ENCODE results near the gene STKLD1. TPM values are rescaled to one million over a fixed set of nuclear protein-coding genes. Genes with fewer than 3 reads are reported as not detected.
A peak's percentile ranks its signal among the peaks of the same experiment; 100 is the strongest.
"Not testable (repeated sequence)": the region's sequence is repeated elsewhere in the genome, so short reads cannot be mapped to it uniquely, and the experiment has no call there.

STKLD1 gene
- total and polyA plus RNA-seq, 4 donors = 1.2 to 7.5 (median 3.0) TPM

DNA sequence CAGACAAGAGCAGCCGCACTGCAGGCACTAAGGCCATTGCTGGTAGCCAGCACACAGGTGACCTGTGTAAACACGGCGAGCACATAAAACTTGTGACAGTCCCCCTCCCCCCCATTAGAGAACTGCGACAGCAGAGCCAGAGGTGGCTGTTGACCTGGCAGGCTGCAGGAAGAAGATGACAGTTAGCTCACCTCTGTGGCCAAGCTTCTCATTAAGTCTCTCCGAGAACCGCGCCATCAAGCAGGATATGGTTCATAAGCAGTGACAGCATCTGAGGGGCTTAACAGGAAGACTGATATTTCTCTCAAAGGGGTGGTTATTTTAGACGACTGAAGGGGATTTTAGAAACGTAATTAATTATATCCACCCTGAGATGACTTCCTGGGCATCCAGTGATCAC, 5.5 kb upstream of the STKLD1 start:
- H3K9me3 ChIP-seq (ENCODE audit: control insufficient read depth, insufficient read depth, low read length) = no peaks in the 10 kb centered on the region
- peaks cover 51% of the 10 kb centered on the region for H3K4me1 ChIP-seq (ENCODE audit: control insufficient read depth, insufficient read depth, low read length)
- WGBS (ENCODE audit: insufficient coverage) = 92% methylated on average over 4 of the region's 9 CpGs
- H3K27ac ChIP-seq (ENCODE audit: low read depth, low read length) = no peak overlapping the region
- H3K4me3 ChIP-seq (ENCODE audit: low read depth, low read length) = no peak overlapping the region
- no peak for DNase-seq (ENCODE audit: low read depth in 4 of 6, low spot score in 6 of 6)
- H3K36me3 ChIP-seq (ENCODE audit: control insufficient read depth, insufficient read depth, low read length) = peaks cover 63% of the 10 kb centered on the region
- no peaks in the 10 kb centered on the region for H3K27me3 ChIP-seq (ENCODE audit: control insufficient read depth, insufficient read depth, low read length)

GRCh38 chr9:133371261-133371711, 4.9 kb upstream of the STKLD1 start:
- DNase-seq (ENCODE audit: low read depth in 4 of 6, low spot score in 6 of 6) = no peak
- Histone ChIP-seq H3K27me3 (ENCODE audit: control insufficient read depth, insufficient read depth, low read length) (no peaks in the 10 kb centered on the region), H3K36me3 (ENCODE audit: control insufficient read depth, insufficient read depth, low read length) (peaks cover 58% of the 10 kb centered on the region), H3K9me3 (ENCODE audit: control insufficient read depth, insufficient read depth, low read length) (no peaks in the 10 kb centered on the region), H3K4me1 (ENCODE audit: control insufficient read depth, insufficient read depth, low read length) (peaks cover 51% of the 10 kb centered on the region), H3K4me3 (ENCODE audit: low read depth, low read length) (no peak overlapping the region), H3K27ac (ENCODE audit: low read depth, low read length) (no peak overlapping the region)
- 68% methylated on average over 7 of the region's 12 CpGs for WGBS (ENCODE audit: insufficient coverage)

DNA sequence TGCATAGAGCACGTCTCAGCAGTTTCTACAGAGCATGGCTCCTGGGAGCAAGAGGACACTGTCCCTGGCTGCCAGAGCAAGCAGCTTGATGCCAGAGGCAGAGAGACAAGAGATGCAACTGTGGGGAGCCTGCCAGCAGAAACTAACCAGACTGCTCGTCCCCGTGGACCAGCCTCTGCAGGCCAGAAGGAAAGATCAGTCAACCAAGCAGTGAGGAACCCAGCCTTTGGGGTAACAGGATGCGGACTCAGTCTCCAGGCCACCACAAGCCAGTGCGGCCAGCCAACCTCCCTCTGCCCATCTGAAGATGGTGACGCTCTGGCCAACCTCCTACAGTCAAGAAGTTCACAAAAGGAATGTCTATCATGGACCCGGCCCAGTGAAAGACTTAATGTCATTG, 4.0 kb upstream of the STKLD1 start:
- WGBS (ENCODE audit: insufficient coverage) = 85% methylated on average over 7 of the region's 7 CpGs
- Histone ChIP-seq H3K36me3 (ENCODE audit: control insufficient read depth, insufficient read depth, low read length) (peaks cover 49% of the 10 kb centered on the region), H3K9me3 (ENCODE audit: control insufficient read depth, insufficient read depth, low read length) (no peaks in the 10 kb centered on the region), H3K27ac (ENCODE audit: low read depth, low read length) (no peak overlapping the region), H3K27me3 (ENCODE audit: control insufficient read depth, insufficient read depth, low read length) (no peaks in the 10 kb centered on the region), H3K4me1 (ENCODE audit: control insufficient read depth, insufficient read depth, low read length) (peaks cover 59% of the 10 kb centered on the region), H3K4me3 (ENCODE audit: low read depth, low read length) (no peak overlapping the region)
- no peak for DNase-seq (ENCODE audit: low read depth in 4 of 6, low spot score in 6 of 6)

DNA sequence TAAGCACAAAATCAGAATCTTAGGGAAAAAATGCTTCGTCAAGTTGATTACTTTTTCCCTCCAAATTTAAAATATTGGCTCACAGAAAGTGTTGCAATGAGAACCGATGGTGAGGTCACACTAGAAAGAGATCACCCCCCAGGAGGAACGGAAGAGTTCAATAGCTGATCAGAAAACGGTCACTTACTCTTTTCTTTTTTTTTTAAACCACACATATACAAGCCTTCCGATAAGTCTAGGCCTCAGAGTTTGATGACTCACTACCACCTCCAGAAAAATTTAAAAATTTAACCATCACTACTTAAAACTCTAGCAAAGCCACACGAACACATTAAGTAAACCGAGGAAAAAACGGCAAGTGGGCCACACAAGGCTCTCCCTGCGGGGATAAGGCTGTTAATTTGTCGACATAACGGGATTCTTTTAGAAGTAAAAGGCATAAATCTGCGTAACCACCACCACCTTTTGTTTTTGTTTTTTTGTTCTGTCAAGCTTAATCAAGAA, 1.5 kb upstream of the STKLD1 start:
- Histone ChIP-seq H3K27me3 (ENCODE audit: control insufficient read depth, insufficient read depth, low read length) (no peaks in the 10 kb centered on the region), H3K9me3 (ENCODE audit: control insufficient read depth, insufficient read depth, low read length) (no peaks in the 10 kb centered on the region), H3K4me3 (ENCODE audit: low read depth, low read length) (peak overlapping the region; percentile 73), H3K4me1 (ENCODE audit: control insufficient read depth, insufficient read depth, low read length) (peaks cover 44% of the 10 kb centered on the region), H3K36me3 (ENCODE audit: control insufficient read depth, insufficient read depth, low read length) (peaks cover 34% of the 10 kb centered on the region), H3K27ac (ENCODE audit: low read depth, low read length) (peak overlapping the region; percentile 57)
- no peak for DNase-seq (ENCODE audit: low read depth in 4 of 6, low spot score in 6 of 6)
- WGBS (ENCODE audit: insufficient coverage) = 44% methylated on average over 3 of the region's 12 CpGs

DNA sequence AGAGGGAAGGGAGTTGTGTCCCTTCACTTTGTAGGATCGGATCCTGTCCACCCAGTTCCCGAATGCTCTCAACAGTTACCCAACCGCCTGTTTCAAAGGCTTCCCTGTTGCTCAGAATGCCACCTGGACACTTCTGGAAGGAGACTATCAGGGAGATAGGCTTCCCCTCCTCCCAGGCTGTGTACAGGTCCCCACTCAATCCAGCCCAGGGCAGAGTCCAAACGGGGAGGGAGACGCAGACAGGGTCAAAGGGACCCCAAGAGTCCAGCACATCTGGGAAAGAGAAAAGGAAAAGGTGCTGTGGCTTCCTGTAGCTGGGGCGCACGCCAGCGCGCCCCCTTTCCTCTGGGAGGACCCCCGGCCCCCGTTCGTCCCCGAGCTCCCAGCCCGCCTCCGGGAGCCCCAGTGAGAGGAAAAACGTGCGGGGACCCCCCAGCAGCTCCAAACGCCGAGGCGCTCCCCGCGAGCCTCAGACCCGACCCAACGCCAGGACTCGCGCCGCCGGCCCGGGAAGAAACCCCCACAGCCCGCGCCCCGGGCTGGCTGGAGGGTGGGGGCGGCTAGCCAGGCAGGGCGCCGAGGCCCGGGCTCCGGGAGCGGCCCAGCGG, 946 bp upstream of the STKLD1 start:
- Histone ChIP-seq H3K27ac (ENCODE audit: low read depth, low read length) (peak overlapping the region; percentile 57), H3K27me3 (ENCODE audit: control insufficient read depth, insufficient read depth, low read length) (no peaks in the 10 kb centered on the region), H3K36me3 (ENCODE audit: control insufficient read depth, insufficient read depth, low read length) (peaks cover 29% of the 10 kb centered on the region), H3K4me1 (ENCODE audit: control insufficient read depth, insufficient read depth, low read length) (peaks cover 44% of the 10 kb centered on the region), H3K9me3 (ENCODE audit: control insufficient read depth, insufficient read depth, low read length) (no peaks in the 10 kb centered on the region), H3K4me3 (ENCODE audit: low read depth, low read length) (peak overlapping the region; percentile 73)
- DNase-seq (ENCODE audit: low read depth in 4 of 6, low spot score in 6 of 6) = peak in 2 of 6 donors; percentile 45 to 60
- under 1% methylated on average over 39 of the region's 39 CpGs for WGBS (ENCODE audit: insufficient coverage)

DNA sequence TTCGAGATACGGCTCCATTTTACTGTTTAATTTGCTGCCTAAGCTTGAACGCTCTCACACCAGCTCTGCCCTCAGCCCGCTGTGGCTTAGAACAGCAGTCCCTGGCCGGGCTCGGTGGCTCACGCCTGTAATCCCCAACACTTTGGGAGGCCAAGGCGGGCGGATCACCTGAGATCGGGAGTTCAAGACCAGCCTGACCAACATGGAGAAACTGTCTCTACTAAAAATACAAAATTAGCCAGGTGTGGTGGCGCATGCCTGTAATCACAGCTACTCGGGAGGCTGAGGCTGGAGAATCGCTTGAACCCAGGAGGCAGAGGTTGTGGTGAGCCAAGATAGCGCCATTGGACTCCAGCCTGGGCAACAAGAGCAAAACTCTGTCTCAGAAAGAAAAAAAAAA, 1.1 kb downstream of the STKLD1 start:
- H3K9me3 ChIP-seq (ENCODE audit: control insufficient read depth, insufficient read depth, low read length); H3K27me3 ChIP-seq (ENCODE audit: control insufficient read depth, insufficient read depth, low read length); H3K4me3 ChIP-seq (ENCODE audit: low read depth, low read length); H3K27ac ChIP-seq (ENCODE audit: low read depth, low read length); DNase-seq (ENCODE audit: low read depth in 4 of 6, low spot score in 6 of 6): not testable (repeated sequence)
- peaks cover 12% of the 10 kb centered on the region for H3K36me3 ChIP-seq (ENCODE audit: control insufficient read depth, insufficient read depth, low read length)
- over 99% methylated on average over 11 of the region's 14 CpGs for WGBS (ENCODE audit: insufficient coverage)
- peaks cover 28% of the 10 kb centered on the region for H3K4me1 ChIP-seq (ENCODE audit: control insufficient read depth, insufficient read depth, low read length)

GRCh38 chr9:133377721-133378216, 1.6 kb downstream of the STKLD1 start:
- DNase-seq (ENCODE audit: low read depth in 4 of 6, low spot score in 6 of 6) = no peak
- peaks cover 9% of the 10 kb centered on the region for H3K36me3 ChIP-seq (ENCODE audit: control insufficient read depth, insufficient read depth, low read length)
- no peak overlapping the region for H3K27ac ChIP-seq (ENCODE audit: low read depth, low read length)
- WGBS (ENCODE audit: insufficient coverage) = 31% methylated on average over 3 of the region's 6 CpGs
- H3K4me1 ChIP-seq (ENCODE audit: control insufficient read depth, insufficient read depth, low read length) = peaks cover 25% of the 10 kb centered on the region
- no peak overlapping the region for H3K4me3 ChIP-seq (ENCODE audit: low read depth, low read length)
- no peaks in the 10 kb centered on the region for H3K9me3 ChIP-seq (ENCODE audit: control insufficient read depth, insufficient read depth, low read length)
- H3K27me3 ChIP-seq (ENCODE audit: control insufficient read depth, insufficient read depth, low read length) = no peaks in the 10 kb centered on the region

DNA sequence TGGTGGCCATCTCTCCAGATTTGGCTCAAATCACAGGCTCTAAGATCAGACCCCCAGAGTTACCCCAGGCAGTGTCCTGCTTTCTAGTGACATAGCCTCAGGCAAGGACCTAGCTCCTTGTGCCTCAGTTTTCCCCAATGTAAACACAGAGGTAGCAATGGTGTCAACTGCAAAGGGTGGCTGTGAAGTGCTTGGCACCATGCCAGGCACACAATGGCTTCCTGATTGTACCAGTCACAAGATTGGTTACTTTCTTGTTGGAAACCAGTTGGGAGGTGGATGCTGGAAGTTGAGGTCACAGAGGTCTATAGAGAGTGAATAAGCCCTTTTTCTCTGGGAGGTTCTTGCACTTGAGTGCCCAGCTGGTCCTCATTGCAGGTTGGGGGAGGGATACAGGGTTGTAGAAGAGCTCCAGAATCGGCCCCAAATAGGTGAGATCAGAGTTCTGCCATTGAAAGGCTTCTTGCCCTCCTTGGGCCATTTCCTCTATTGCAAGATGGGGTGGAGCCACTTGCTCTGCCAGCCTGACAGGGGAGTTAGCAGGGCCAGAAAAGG, 2.3 kb downstream of the STKLD1 start:
- H3K27ac ChIP-seq (ENCODE audit: low read depth, low read length) = no peak overlapping the region
- H3K9me3 ChIP-seq (ENCODE audit: control insufficient read depth, insufficient read depth, low read length) = no peaks in the 10 kb centered on the region
- WGBS (ENCODE audit: insufficient coverage) = 89% methylated on average over 1 of the region's 1 CpG
- H3K4me3 ChIP-seq (ENCODE audit: low read depth, low read length) = no peak overlapping the region
- H3K36me3 ChIP-seq (ENCODE audit: control insufficient read depth, insufficient read depth, low read length) = peaks cover 2% of the 10 kb centered on the region
- no peaks in the 10 kb centered on the region for H3K27me3 ChIP-seq (ENCODE audit: control insufficient read depth, insufficient read depth, low read length)
- peaks cover 20% of the 10 kb centered on the region for H3K4me1 ChIP-seq (ENCODE audit: control insufficient read depth, insufficient read depth, low read length)
- DNase-seq (ENCODE audit: low read depth in 4 of 6, low spot score in 6 of 6) = no peak

DNA sequence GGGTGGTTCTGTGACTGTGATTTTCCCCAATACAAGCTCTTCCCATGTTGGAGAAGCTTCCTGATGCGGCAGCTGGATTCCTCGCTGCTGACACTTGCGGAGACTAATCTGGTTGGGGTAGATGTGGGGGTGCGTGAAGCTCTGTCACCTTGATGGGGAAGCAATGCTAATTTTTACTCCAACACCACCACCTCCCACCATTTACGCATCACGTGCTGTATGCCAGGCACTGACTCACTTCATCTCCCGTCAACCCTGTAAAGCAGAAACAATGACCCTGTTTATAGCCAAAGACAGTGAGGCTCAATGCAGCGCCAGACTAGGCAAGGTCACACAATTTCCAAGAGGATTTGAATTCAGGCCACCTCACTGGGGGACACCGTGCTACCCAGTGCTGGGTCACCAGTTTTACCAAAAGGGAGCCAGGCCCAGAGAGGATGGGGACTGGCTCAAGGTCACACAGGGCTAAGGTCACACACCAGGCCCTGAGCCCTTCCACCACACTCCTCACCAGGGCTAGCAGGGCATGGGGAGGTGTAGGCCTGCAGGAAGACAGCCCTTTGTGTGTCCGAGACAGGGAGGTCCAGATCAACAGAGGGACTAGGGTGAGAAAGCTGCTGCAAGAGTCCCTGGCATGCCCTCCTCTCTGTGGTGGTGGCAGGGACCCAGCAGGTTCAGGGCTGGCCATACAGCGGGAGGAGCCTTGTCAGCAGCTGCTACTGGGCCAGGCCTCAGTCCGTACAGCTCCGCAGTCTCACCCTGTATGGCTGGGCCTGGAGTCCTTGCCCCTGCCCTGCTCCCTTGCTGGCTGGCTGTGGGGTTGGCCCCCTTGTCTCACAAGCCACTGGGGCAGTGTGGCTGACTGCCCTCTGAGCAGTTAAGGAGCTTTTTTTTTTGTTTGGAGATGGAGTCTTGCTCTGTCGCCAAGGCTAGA, 3.3 kb downstream of the STKLD1 start:
- H3K27ac ChIP-seq (ENCODE audit: low read depth, low read length) = no peak overlapping the region
- WGBS (ENCODE audit: insufficient coverage) = 83% methylated on average over 9 of the region's 14 CpGs

More for the DNA sequence above, 3.3 kb downstream of the STKLD1 start:
- DNase-seq (ENCODE audit: low read depth in 4 of 6, low spot score in 6 of 6) = no peak
- Histone ChIP-seq H3K4me3 (ENCODE audit: low read depth, low read length) (no peak overlapping the region), H3K27me3 (ENCODE audit: control insufficient read depth, insufficient read depth, low read length) (no peaks in the 10 kb centered on the region), H3K36me3 (ENCODE audit: control insufficient read depth, insufficient read depth, low read length) (no peaks in the 10 kb centered on the region), H3K4me1 (ENCODE audit: control insufficient read depth, insufficient read depth, low read length) (peaks cover 13% of the 10 kb centered on the region), H3K9me3 (ENCODE audit: control insufficient read depth, insufficient read depth, low read length) (no peaks in the 10 kb centered on the region)

Data from spinal cord (tissue), 10 donors.